ENCODE results near the gene ADA.

Gene ADA

GRCh38 chr20:44599715-44600114, 51.8 kb downstream of the ADA start:
- H3K4me3 ChIP-seq (ENCODE audit: low read length, poor library complexity, severe bottlenecking) = peak overlapping the region; percentile 71
- no peak overlapping the region for H2AFZ ChIP-seq (ENCODE audit: low read length)
- no peaks in the 10 kb centered on the region for H3K9me2 ChIP-seq (replicated peaks; ENCODE audit: low read depth, low read length)
- peaks cover 29% of the 10 kb centered on the region for H3K79me2 ChIP-seq (ENCODE audit: insufficient read depth, low read length)
- H4K20me1 ChIP-seq (ENCODE audit: insufficient read depth, low read length, poor library complexity, severe bottlenecking) = no peaks in the 10 kb centered on the region
- TF ChIP-seq CTCF (conservative IDR thresholded peaks at IDR 0.05; ENCODE audit: low read length) (no peak), EZH2phosphoT487 (IDR thresholded peaks at IDR 0.05; ENCODE audit: borderline replicate concordance) (no peak)
- peak overlapping the region; percentile 83 for H3K4me2 ChIP-seq (ENCODE audit: low read depth, low read length, poor library complexity, severe bottlenecking)
- peak overlapping the region; percentile 75 for H3K9ac ChIP-seq (ENCODE audit: low read depth, low read length, poor library complexity, severe bottlenecking)
- peaks cover 50% of the 10 kb centered on the region for H3K4me1 ChIP-seq (ENCODE audit: insufficient read depth, low read length, poor library complexity, severe bottlenecking)
- no peaks in the 10 kb centered on the region for H3F3A ChIP-seq (ENCODE audit: low read depth)
- no peaks in the 10 kb centered on the region for H3K9me3 ChIP-seq (ENCODE audit: insufficient read depth, low read depth, low read length)
- H3K27me3 ChIP-seq (ENCODE audit: insufficient read depth, low read length, poor library complexity, severe bottlenecking) = no peaks in the 10 kb centered on the region
- H3K36me3 ChIP-seq (ENCODE audit: insufficient read depth, low read length) = no peaks in the 10 kb centered on the region

- no peaks in the 10 kb centered on the region for H3K9me3 ChIP-seq (ENCODE audit: insufficient read depth, low read depth, low read length)
- 0 out of 2 replicates have a peak overlapping the region, but pooled peaks have one; percentile 0 for H2AFZ ChIP-seq (ENCODE audit: low read length)
- no peaks in the 10 kb centered on the region for H3K36me3 ChIP-seq (ENCODE audit: insufficient read depth, low read length)
- peaks cover 29% of the 10 kb centered on the region for H3K79me2 ChIP-seq (ENCODE audit: insufficient read depth, low read length)
- no peaks in the 10 kb centered on the region for H4K20me1 ChIP-seq (ENCODE audit: insufficient read depth, low read length, poor library complexity, severe bottlenecking)
- no peaks in the 10 kb centered on the region for H3K27me3 ChIP-seq (ENCODE audit: insufficient read depth, low read length, poor library complexity, severe bottlenecking)
- no peaks in the 10 kb centered on the region for H3K9me2 ChIP-seq (replicated peaks; ENCODE audit: low read depth, low read length)
- peak overlapping the region; percentile 71 for H3K4me3 ChIP-seq (ENCODE audit: low read length, poor library complexity, severe bottlenecking)
- peak overlapping the region; percentile 83 for H3K4me2 ChIP-seq (ENCODE audit: low read depth, low read length, poor library complexity, severe bottlenecking)
- peak; percentile 56 for TF ChIP-seq CTCF (conservative IDR thresholded peaks at IDR 0.05; ENCODE audit: low read length)
- no peak for TF ChIP-seq EZH2phosphoT487 (IDR thresholded peaks at IDR 0.05; ENCODE audit: borderline replicate concordance)
- peak overlapping the region; percentile 75 for H3K9ac ChIP-seq (ENCODE audit: low read depth, low read length, poor library complexity, severe bottlenecking)
- H3K4me1 ChIP-seq (ENCODE audit: insufficient read depth, low read length, poor library complexity, severe bottlenecking) = peaks cover 50% of the 10 kb centered on the region
- H3F3A ChIP-seq (ENCODE audit: low read depth) = no peaks in the 10 kb centered on the region
These were observed 52.8 kb downstream of the ADA start for GRCh38 chr20:44598423-44599305.

- Histone ChIP-seq H3K9ac (ENCODE audit: low read depth, low read length, poor library complexity, severe bottlenecking) (peak overlapping the region; percentile 75), H3K9me3 (ENCODE audit: insufficient read depth, low read depth, low read length) (no peaks in the 10 kb centered on the region), H3K79me2 (ENCODE audit: insufficient read depth, low read length) (peaks cover 29% of the 10 kb centered on the region), H3K4me3 (ENCODE audit: low read length, poor library complexity, severe bottlenecking) (peak overlapping the region; percentile 71), H3F3A (ENCODE audit: low read depth) (no peaks in the 10 kb centered on the region), H3K27me3 (ENCODE audit: insufficient read depth, low read length, poor library complexity, severe bottlenecking) (no peaks in the 10 kb centered on the region), H2AFZ (ENCODE audit: low read length) (0 out of 2 replicates have a peak overlapping the region, but pooled peaks have one; percentile 0), H4K20me1 (ENCODE audit: insufficient read depth, low read length, poor library complexity, severe bottlenecking) (no peaks in the 10 kb centered on the region), H3K36me3 (ENCODE audit: insufficient read depth, low read length) (no peaks in the 10 kb centered on the region), H3K4me2 (ENCODE audit: low read depth, low read length, poor library complexity, severe bottlenecking) (peak overlapping the region; percentile 83), H3K9me2 (replicated peaks; ENCODE audit: low read depth, low read length) (no peaks in the 10 kb centered on the region), H3K4me1 (ENCODE audit: insufficient read depth, low read length, poor library complexity, severe bottlenecking) (peaks cover 46% of the 10 kb centered on the region)
- TF ChIP-seq CTCF (conservative IDR thresholded peaks at IDR 0.05; ENCODE audit: low read length) = no peak
- TF ChIP-seq EZH2phosphoT487 (IDR thresholded peaks at IDR 0.05; ENCODE audit: borderline replicate concordance) = no peak
These were observed 53.6 kb downstream of the ADA start for GRCh38 chr20:44597930-44598329.
